Measurements from ENCODE around the gene ERICH6.

DNA sequence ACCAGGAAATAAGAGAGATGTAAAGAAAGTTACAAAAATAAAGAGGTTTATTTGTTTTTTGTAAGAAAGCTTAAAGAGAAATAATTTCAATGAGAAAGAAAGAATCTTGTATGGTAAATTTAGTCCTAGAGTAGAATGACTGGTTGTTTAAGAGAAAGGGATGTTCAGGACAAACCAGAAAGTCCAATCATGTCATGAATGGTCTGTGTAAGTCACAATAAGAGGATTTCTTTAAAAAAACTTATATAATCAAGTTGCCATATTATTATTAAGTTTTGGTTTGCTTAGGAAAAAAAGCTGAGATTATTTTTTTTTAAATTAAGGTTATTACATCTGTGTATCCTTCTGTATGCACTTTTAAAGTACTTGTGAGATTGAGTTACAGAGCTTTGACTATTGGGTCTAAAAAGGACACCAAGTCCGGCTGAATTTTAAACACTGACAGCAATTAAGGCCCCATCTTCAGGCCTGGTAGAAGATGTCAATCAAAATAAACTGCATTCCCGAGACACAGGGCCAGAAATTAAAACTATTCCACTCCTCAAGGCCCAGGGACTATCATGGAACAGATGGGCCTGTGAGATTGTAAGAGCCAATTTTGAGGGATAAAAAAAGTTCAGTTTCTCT is 12.2 kb downstream of the ERICH6 start:
- TF ChIP-seq, protein P1, sequence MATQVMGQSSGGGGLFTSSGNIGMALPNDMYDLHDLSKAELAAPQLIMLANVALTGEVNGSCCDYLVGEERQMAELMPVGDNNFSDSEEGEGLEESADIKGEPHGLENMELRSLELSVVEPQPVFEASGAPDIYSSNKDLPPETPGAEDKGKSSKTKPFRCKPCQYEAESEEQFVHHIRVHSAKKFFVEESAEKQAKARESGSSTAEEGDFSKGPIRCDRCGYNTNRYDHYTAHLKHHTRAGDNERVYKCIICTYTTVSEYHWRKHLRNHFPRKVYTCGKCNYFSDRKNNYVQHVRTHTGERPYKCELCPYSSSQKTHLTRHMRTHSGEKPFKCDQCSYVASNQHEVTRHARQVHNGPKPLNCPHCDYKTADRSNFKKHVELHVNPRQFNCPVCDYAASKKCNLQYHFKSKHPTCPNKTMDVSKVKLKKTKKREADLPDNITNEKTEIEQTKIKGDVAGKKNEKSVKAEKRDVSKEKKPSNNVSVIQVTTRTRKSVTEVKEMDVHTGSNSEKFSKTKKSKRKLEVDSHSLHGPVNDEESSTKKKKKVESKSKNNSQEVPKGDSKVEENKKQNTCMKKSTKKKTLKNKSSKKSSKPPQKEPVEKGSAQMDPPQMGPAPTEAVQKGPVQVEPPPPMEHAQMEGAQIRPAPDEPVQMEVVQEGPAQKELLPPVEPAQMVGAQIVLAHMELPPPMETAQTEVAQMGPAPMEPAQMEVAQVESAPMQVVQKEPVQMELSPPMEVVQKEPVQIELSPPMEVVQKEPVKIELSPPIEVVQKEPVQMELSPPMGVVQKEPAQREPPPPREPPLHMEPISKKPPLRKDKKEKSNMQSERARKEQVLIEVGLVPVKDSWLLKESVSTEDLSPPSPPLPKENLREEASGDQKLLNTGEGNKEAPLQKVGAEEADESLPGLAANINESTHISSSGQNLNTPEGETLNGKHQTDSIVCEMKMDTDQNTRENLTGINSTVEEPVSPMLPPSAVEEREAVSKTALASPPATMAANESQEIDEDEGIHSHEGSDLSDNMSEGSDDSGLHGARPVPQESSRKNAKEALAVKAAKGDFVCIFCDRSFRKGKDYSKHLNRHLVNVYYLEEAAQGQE (IDR thresholded peaks at IDR 0.05; ENCODE audit: insufficient read depth in 1 of 2, low read depth in 2 of 2, low read length in 2 of 2), result no peak
- TF ChIP-seq POLR2AphosphoS5 (IDR thresholded peaks at IDR 0.05; ENCODE audit: low read depth, low read length), result no peak
- no peak for TF ChIP-seq TAF1 (IDR thresholded peaks at IDR 0.05; ENCODE audit: borderline replicate concordance, insufficient read depth, low read length)

Measured in PFSK-1 (cell line).